H9 (cell line): ENCODE results near the gene SAFB. TPM values are rescaled to one million over a fixed set of nuclear protein-coding genes. Genes with fewer than 3 reads are reported as not detected.

Source experiments
- DNase-seq: peaks from one replicate; pipeline ENCODE4 v3.0.0-alpha.2; 2017
- H2AFZ ChIP-seq: one replicate; pipeline ENCODE4 v1.6.1; 2013; ENCODE audit warnings: mild to moderate bottlenecking, low read length, control low read depth, moderate library complexity
- H2AK5ac ChIP-seq: 2 replicates; pipeline ENCODE4 v1.6.1; 2013; ENCODE audit warnings: low read length, control low read depth, mixed read lengths; ENCODE audit not compliant: insufficient read length
- H2BK120ac ChIP-seq: one replicate; pipeline ENCODE4 v1.6.1; 2013; ENCODE audit warnings: low read depth, mild to moderate bottlenecking, low read length, control low read depth, inconsistent platforms; ENCODE audit not compliant: poor library complexity, severe bottlenecking
- H2BK12ac ChIP-seq: 2 replicates; pipeline ENCODE4 v1.6.1; 2013; ENCODE audit warnings: low read length, control low read depth, mixed read lengths, low read depth; ENCODE audit not compliant: insufficient read length
- H2BK15ac ChIP-seq: 2 replicates; pipeline ENCODE4 v1.6.1; 2013; ENCODE audit warnings: low read depth, low read length, control low read depth
- H2BK20ac ChIP-seq: one replicate; pipeline ENCODE4 v1.6.1; 2013; ENCODE audit warnings: low read depth, mild to moderate bottlenecking, low read length, control low read depth, inconsistent platforms; ENCODE audit not compliant: poor library complexity, severe bottlenecking
- H2BK5ac ChIP-seq: 2 replicates; pipeline ENCODE4 v1.6.1; 2013; ENCODE audit warnings: low read length, control low read depth, mixed read lengths; ENCODE audit not compliant: insufficient read length
- H3K14ac ChIP-seq: 2 replicates; pipeline ENCODE4 v1.6.1; 2013; ENCODE audit warnings: low read length, control low read depth; ENCODE audit not compliant: insufficient read depth
- H3K18ac ChIP-seq: 2 replicates; pipeline ENCODE4 v1.6.1; 2013; ENCODE audit warnings: low read depth, mild to moderate bottlenecking, mixed read lengths, low read length, control low read depth; ENCODE audit not compliant: insufficient read length
- H3K23ac ChIP-seq: 2 replicates; pipeline ENCODE4 v1.6.1; 2013; ENCODE audit warnings: low read length, control low read depth, mixed read lengths, low read depth; ENCODE audit not compliant: insufficient read length
- H3K23me2 ChIP-seq: 2 replicates; pipeline ENCODE4 v1.6.1; 2013; ENCODE audit warnings: low read depth, mild to moderate bottlenecking, mixed read lengths, low read length, control low read depth; ENCODE audit not compliant: insufficient read length, poor library complexity, severe bottlenecking
- H3K27ac ChIP-seq: 2 replicates; pipeline ENCODE4 v1.5.1; 2013; ENCODE audit warnings: low read length, control low read depth, mixed read lengths, low read depth; ENCODE audit not compliant: insufficient read length
- H3K27me3 ChIP-seq: 2 replicates; pipeline ENCODE4 v1.6.1; 2013; ENCODE audit warnings: low read length, control low read depth, inconsistent platforms; ENCODE audit not compliant: insufficient read depth
- H3K4ac ChIP-seq: 2 replicates; pipeline ENCODE4 v1.6.1; 2013; ENCODE audit warnings: low read depth, mild to moderate bottlenecking, control low read depth, inconsistent platforms, low read length, moderate library complexity
- H3K4me1 ChIP-seq: 2 replicates; pipeline ENCODE4 v1.6.1; 2013; ENCODE audit warnings: low read length, control low read depth, inconsistent platforms; ENCODE audit not compliant: insufficient read depth
- H3K4me2 ChIP-seq: 2 replicates; pipeline ENCODE4 v1.6.1; 2013; ENCODE audit warnings: low read length, control low read depth, mixed read lengths; ENCODE audit not compliant: insufficient read length, insufficient read depth
- H3K56ac ChIP-seq: 2 replicates; pipeline ENCODE4 v1.6.1; 2013; ENCODE audit warnings: low read depth, mild to moderate bottlenecking, mixed read lengths, low read length, control low read depth; ENCODE audit not compliant: insufficient read length
- H3K79me1 ChIP-seq: 2 replicates; pipeline ENCODE4 v1.6.1; 2013; ENCODE audit warnings: low read depth, mild to moderate bottlenecking, moderate library complexity, low read length, control low read depth, inconsistent platforms; ENCODE audit not compliant: insufficient read depth, poor library complexity, severe bottlenecking
- H3K79me2 ChIP-seq: 2 replicates; pipeline ENCODE4 v1.6.1; 2013; ENCODE audit warnings: low read length, control low read depth, inconsistent platforms; ENCODE audit not compliant: insufficient read depth
- H3K9ac ChIP-seq: 2 replicates; pipeline ENCODE4 v1.6.1; 2013; ENCODE audit warnings: low read length, control low read depth, mixed read lengths; ENCODE audit not compliant: insufficient read length; ENCODE audit errors: extremely low read depth
- H3K9me3 ChIP-seq: one replicate; pipeline ENCODE4 v1.6.1; 2013; ENCODE audit warnings: low read depth, low read length, inconsistent platforms; ENCODE audit not compliant: control insufficient read depth
- H3T11ph ChIP-seq: one replicate; pipeline ENCODE4 v1.6.1; 2013; ENCODE audit warnings: mild to moderate bottlenecking, low read length, control low read depth, inconsistent platforms
- H4K20me1 ChIP-seq: one replicate; pipeline ENCODE4 v1.6.1; 2013; ENCODE audit not compliant: control insufficient read depth, insufficient read length, insufficient read depth
- H4K5ac ChIP-seq: 2 replicates; pipeline ENCODE4 v1.6.1; 2013; ENCODE audit warnings: low read depth, mild to moderate bottlenecking, mixed read lengths, low read length, control low read depth; ENCODE audit not compliant: insufficient read length
- H4K8ac ChIP-seq: replicated peaks from 2 replicates; pipeline ENCODE4 v1.6.1; 2013; ENCODE audit warnings: low read length, control low read depth, mixed read lengths, low read depth; ENCODE audit not compliant: insufficient read length
- H4K91ac ChIP-seq: 2 replicates; pipeline ENCODE4 v1.6.1; 2013; ENCODE audit warnings: low read depth, mild to moderate bottlenecking, moderate library complexity, mixed read lengths, low read length, control low read depth; ENCODE audit not compliant: insufficient read length
- H3K27ac Mint-ChIP-seq, 3 experiments: 2 replicates in 2 of 3; 3 replicates in 1 of 3; pipeline ENCODE4 v1.8.0; 2020 to 2021; ENCODE audit warnings: mixed read lengths in 3 of 3, mild to moderate bottlenecking in 1 of 3, moderate library complexity in 1 of 3
- H3K27me3 Mint-ChIP-seq: 2 replicates; pipeline ENCODE4 v1.8.0; 2021; ENCODE audit warnings: low read depth, mild to moderate bottlenecking, moderate library complexity, mixed read lengths
- H3K36me3 Mint-ChIP-seq, 3 experiments: 2 replicates in 2 of 3; 3 replicates in 1 of 3; pipeline ENCODE4 v1.8.0; 2020 to 2021; ENCODE audit warnings: low read depth in 3 of 3, mixed read lengths in 3 of 3; ENCODE audit not compliant: insufficient read depth in 1 of 3
- H3K4me1 Mint-ChIP-seq, 2 experiments: 2 replicates each; pipeline ENCODE4 v1.8.0; 2020; ENCODE audit warnings: mixed read lengths in 2 of 2
- H3K4me3 Mint-ChIP-seq, 2 experiments: 2 replicates in 1 of 2; 3 replicates in 1 of 2; pipeline ENCODE4 v1.8.0; 2020 to 2021; ENCODE audit warnings: mild to moderate bottlenecking in 2 of 2, mixed read lengths in 2 of 2, moderate library complexity in 1 of 2
- H3K9me3 Mint-ChIP-seq, 2 experiments: 2 replicates in 1 of 2; 3 replicates in 1 of 2; pipeline ENCODE4 v1.8.0; 2020; ENCODE audit warnings: mild to moderate bottlenecking in 2 of 2, mixed read lengths in 2 of 2, moderate library complexity in 1 of 2
- WGBS: extraction: QIAGEN DNeasy Blood & Tissue Kit; methylation state at CpG from one replicate; pipeline ENCODE4 v1.1.7; 2013; ENCODE audit warnings: missing lambda C conversion rate, low lambda C conversion rate, mixed read lengths; ENCODE audit not compliant: insufficient read length; ENCODE audit errors: extremely low coverage; 5-methylcytosine and 5-hydroxymethylcytosine counted together
- total RNA-seq: library from RNA; stranded (reverse); gene quantifications from 2 replicates; pipeline ENCODE4 v1.2.1, GENCODE V29; 2021
- TF ChIP-seq, protein P1 (sequence below): fragments of 200-600 bp; sonication (generic); conservative IDR thresholded peaks from 3 replicates; pipeline ENCODE4 v1.8.0; 2021; ENCODE audit warnings: antibody characterized with exemption, mild to moderate bottlenecking

SAFB gene
- total RNA-seq, 1 experiment from 2014 or later, result 110 TPM

DNA sequence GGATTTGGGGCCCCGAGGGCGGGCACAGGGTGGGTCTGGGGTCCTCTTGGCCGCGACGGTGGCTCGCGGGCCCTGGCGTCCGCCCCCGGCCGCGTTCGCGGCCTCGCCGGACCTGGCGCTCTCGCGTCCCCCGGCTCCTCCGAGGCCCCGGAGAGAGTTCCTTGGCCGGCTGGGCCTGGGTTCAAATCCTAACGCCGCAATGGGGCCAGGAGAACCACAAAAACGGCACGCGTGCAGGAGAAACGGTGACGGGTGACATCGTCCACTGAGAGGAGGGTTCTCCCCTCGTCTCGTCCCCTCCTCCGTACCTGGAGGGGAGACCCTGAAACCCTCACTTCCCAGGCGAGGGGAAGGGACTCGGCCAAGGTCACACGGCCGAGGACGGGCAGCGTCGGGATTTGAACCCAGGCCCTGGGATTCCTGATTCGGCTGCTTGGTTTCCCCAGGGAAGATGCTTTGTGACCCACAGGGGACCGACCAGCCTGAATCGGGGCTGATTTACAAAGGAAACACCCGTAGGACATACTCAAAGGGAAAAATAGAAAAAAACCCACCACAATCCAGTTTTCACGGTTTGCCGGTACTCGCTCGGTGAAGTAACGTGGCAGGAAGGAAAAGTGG is 624 bp downstream of the SAFB start:
- H3K4me2 ChIP-seq, result peak overlapping the region; percentile 76
- H4K5ac ChIP-seq, result no peak overlapping the region
- H4K91ac ChIP-seq, result no peak overlapping the region
- H3K4me1 ChIP-seq, result no peaks in the 10 kb centered on the region; the same call in 1 of the 2 replicates
- Mint-ChIP-seq H3K27me3 (peaks cover 4% of the 10 kb centered on the region; the same call in 1 of the 2 replicates), H3K9me3 (peaks cover 0 to 3% of the 10 kb centered on the region in 2 experiments; a peak in 3 of 5 replicates), H3K4me1 (peaks cover 35 to 40% of the 10 kb centered on the region in 2 experiments), H3K36me3 (peaks cover 49 to 78% (median 65%) of the 10 kb centered on the region in 3 experiments), H3K27ac (peak overlapping the region; percentile 100), H3K4me3 (peak overlapping the region; percentile 100)
- no peak overlapping the region for H2BK15ac ChIP-seq
- no peak overlapping the region for H3T11ph ChIP-seq
- peak overlapping the region; percentile 35 for H2BK5ac ChIP-seq
- H3K14ac ChIP-seq, result peak overlapping the region; percentile 92
- peaks cover 21% of the 10 kb centered on the region for H3K79me1 ChIP-seq
- H3K9ac ChIP-seq, result peak overlapping the region; percentile 92
- no peaks in the 10 kb centered on the region for H3K9me3 ChIP-seq
- no peak overlapping the region for H3K23ac ChIP-seq
- TF ChIP-seq, protein P1, sequence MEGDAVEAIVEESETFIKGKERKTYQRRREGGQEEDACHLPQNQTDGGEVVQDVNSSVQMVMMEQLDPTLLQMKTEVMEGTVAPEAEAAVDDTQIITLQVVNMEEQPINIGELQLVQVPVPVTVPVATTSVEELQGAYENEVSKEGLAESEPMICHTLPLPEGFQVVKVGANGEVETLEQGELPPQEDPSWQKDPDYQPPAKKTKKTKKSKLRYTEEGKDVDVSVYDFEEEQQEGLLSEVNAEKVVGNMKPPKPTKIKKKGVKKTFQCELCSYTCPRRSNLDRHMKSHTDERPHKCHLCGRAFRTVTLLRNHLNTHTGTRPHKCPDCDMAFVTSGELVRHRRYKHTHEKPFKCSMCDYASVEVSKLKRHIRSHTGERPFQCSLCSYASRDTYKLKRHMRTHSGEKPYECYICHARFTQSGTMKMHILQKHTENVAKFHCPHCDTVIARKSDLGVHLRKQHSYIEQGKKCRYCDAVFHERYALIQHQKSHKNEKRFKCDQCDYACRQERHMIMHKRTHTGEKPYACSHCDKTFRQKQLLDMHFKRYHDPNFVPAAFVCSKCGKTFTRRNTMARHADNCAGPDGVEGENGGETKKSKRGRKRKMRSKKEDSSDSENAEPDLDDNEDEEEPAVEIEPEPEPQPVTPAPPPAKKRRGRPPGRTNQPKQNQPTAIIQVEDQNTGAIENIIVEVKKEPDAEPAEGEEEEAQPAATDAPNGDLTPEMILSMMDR, result no peak
- no CpG with 5 or more reads among the region's 50 CpGs for WGBS
- no peak overlapping the region for H2BK20ac ChIP-seq
- no peak overlapping the region for H2AK5ac ChIP-seq
- H4K8ac ChIP-seq, result no peak overlapping the region
- H3K27ac ChIP-seq, result no peak overlapping the region
- H3K4ac ChIP-seq, result no peak overlapping the region
- no peak overlapping the region for H3K56ac ChIP-seq
- peak overlapping the region; percentile 43 for H3K18ac ChIP-seq
- peaks cover 14% of the 10 kb centered on the region for H3K23me2 ChIP-seq
- H3K79me2 ChIP-seq, result peaks cover 62% of the 10 kb centered on the region
- H2BK12ac ChIP-seq, result no peak overlapping the region
- H4K20me1 ChIP-seq, result no peaks in the 10 kb centered on the region
- no peak overlapping the region for H2AFZ ChIP-seq
- H3K27me3 ChIP-seq, result no peaks in the 10 kb centered on the region
- no peak for DNase-seq
- H2BK120ac ChIP-seq, result no peak overlapping the region
